GM23338 (cell line): ENCODE data around the gene MTRFR. TPM values are rescaled to one million over a fixed set of nuclear protein-coding genes. Genes with fewer than 3 reads are reported as not detected.
A peak's percentile ranks its signal among the peaks of the same experiment; 100 is the strongest.

Experiments used
- ATAC-seq: fragments of 200-7000 bp; cut with Tn5 transposase; 3 replicates; pipeline ENCODE4 v1.9.1; 2020
- DNase-seq: peaks from one replicate; pipeline ENCODE4 v3.0.0-alpha.2; 2015; ENCODE audit warnings: low spot score
- H2AFZ ChIP-seq: fragments of 200-600 bp; sonication (generic); 2 replicates; pipeline ENCODE4 v1.8.0; 2016; ENCODE audit warnings: antibody characterized with exemption, mild to moderate bottlenecking, moderate library complexity
- H3F3A ChIP-seq: fragments of 200-600 bp; sonication (generic); replicated peaks from 2 replicates; pipeline ENCODE4 v1.8.0; 2017; ENCODE audit warnings: antibody characterized with exemption, mixed run types, low read depth
- H3K27ac ChIP-seq: fragments of 200-600 bp; sonication (generic); 2 replicates; pipeline ENCODE4 v1.6.1; 2016; ENCODE audit warnings: low read depth
- H3K27me3 ChIP-seq: fragments of 200-600 bp; sonication (generic); 2 replicates; pipeline ENCODE4 v1.8.0; 2016; ENCODE audit warnings: mild to moderate bottlenecking, mixed run types, moderate library complexity; ENCODE audit not compliant: insufficient read depth
- H3K36me3 ChIP-seq: fragments of 200-600 bp; sonication (generic); 2 replicates; pipeline ENCODE4 v1.8.0; 2016; ENCODE audit warnings: mild to moderate bottlenecking; ENCODE audit not compliant: insufficient read depth
- H3K4me1 ChIP-seq: fragments of 200-600 bp; sonication (generic); 2 replicates; pipeline ENCODE4 v1.8.0; 2016; ENCODE audit warnings: mild to moderate bottlenecking, moderate library complexity; ENCODE audit not compliant: insufficient read depth
- H3K4me2 ChIP-seq: fragments of 200-600 bp; sonication (generic); 2 replicates; pipeline ENCODE4 v1.7.1; 2017; ENCODE audit warnings: mixed run types
- H3K4me3 ChIP-seq: fragments of 200-600 bp; sonication (generic); 2 replicates; pipeline ENCODE4 v1.6.1; 2016; ENCODE audit warnings: mixed run types
- H3K79me2 ChIP-seq: fragments of 200-600 bp; sonication (generic); replicated peaks from 2 replicates; pipeline ENCODE4 v1.8.0; 2017; ENCODE audit warnings: mild to moderate bottlenecking; ENCODE audit not compliant: insufficient read depth
- H3K9me2 ChIP-seq: fragments of 200-600 bp; sonication (generic); 2 replicates; pipeline ENCODE4 v1.8.0; 2017; ENCODE audit not compliant: insufficient read depth
- H4K20me1 ChIP-seq: fragments of 200-600 bp; sonication (generic); replicated peaks from 2 replicates; pipeline ENCODE4 v1.8.0; 2017; ENCODE audit warnings: mild to moderate bottlenecking; ENCODE audit not compliant: insufficient read depth
- H3K27ac Mint-ChIP-seq: 2 replicates; pipeline ENCODE4 v1.8.0; 2020; ENCODE audit warnings: inconsistent platforms, mild to moderate bottlenecking, moderate library complexity, mixed read lengths
- H3K27me3 Mint-ChIP-seq: 3 replicates; pipeline ENCODE4 v1.8.0; 2022; ENCODE audit warnings: low read depth, mild to moderate bottlenecking, moderate library complexity, mixed read lengths, inconsistent platforms; ENCODE audit not compliant: insufficient read depth, poor library complexity
- H3K36me3 Mint-ChIP-seq: 3 replicates; pipeline ENCODE4 v1.8.0; 2021; ENCODE audit warnings: low read depth, mild to moderate bottlenecking, inconsistent platforms, moderate library complexity, mixed read lengths
- H3K4me1 Mint-ChIP-seq: 3 replicates; pipeline ENCODE4 v1.8.0; 2020; ENCODE audit warnings: mild to moderate bottlenecking, inconsistent platforms, mixed read lengths
- H3K4me3 Mint-ChIP-seq: 3 replicates; pipeline ENCODE4 v1.8.0; 2021; ENCODE audit warnings: moderate library complexity, mild to moderate bottlenecking, inconsistent platforms, mixed read lengths
- H3K9me3 Mint-ChIP-seq: 3 replicates; pipeline ENCODE4 v1.8.0; 2020; ENCODE audit warnings: moderate library complexity, mild to moderate bottlenecking, inconsistent platforms, mixed read lengths
- CREB1 ChIP-seq: fragments of 250-450 bp; sonication (Bioruptor Pico); IDR thresholded peaks from 2 replicates; pipeline ENCODE4 v1.5.0; 2020; ENCODE audit warnings: low read depth, mild to moderate bottlenecking, moderate library complexity
- ETS1 ChIP-seq: IDR thresholded peaks from 2 replicates; pipeline ENCODE4 v1.6.1; 2016; ENCODE audit warnings: antibody characterized with exemption
- EZH2 ChIP-seq: fragments of 200-600 bp; sonication (generic); IDR thresholded peaks from one replicate; pipeline ENCODE4 v1.8.0; 2017; ENCODE audit warnings: antibody characterized with exemption, mild to moderate bottlenecking, low read depth; ENCODE audit not compliant: unreplicated experiment
- EZH2phosphoT487 ChIP-seq: fragments of 200-600 bp; sonication (generic); IDR thresholded peaks from one replicate; pipeline ENCODE4 v1.8.1; 2018; ENCODE audit warnings: antibody characterized with exemption; ENCODE audit not compliant: unreplicated experiment
- JUNB ChIP-seq: IDR thresholded peaks from one replicate; pipeline ENCODE4 v1.6.1; 2016; ENCODE audit warnings: antibody characterized with exemption; ENCODE audit not compliant: unreplicated experiment
- NANOG ChIP-seq: IDR thresholded peaks from 2 replicates; pipeline ENCODE4 v1.6.1; 2016; ENCODE audit warnings: antibody characterized with exemption, borderline replicate concordance
- POLR2AphosphoS5 ChIP-seq: IDR thresholded peaks from 2 replicates; pipeline ENCODE4 v1.6.1; 2016; ENCODE audit warnings: antibody characterized with exemption, low read depth
- REST ChIP-seq: IDR thresholded peaks from one replicate; pipeline ENCODE4 v1.6.1; 2018; ENCODE audit warnings: antibody characterized with exemption; ENCODE audit not compliant: unreplicated experiment
- STAT1 ChIP-seq: IDR thresholded peaks from one replicate; pipeline ENCODE4 v1.6.1; 2016; ENCODE audit warnings: antibody characterized with exemption; ENCODE audit not compliant: unreplicated experiment
- ZNF114 ChIP-seq: fragments of 250-450 bp; sonication (Bioruptor Pico); IDR thresholded peaks from 2 replicates; pipeline ENCODE4 v1.5.0; 2020; ENCODE audit warnings: mild to moderate bottlenecking, moderate library complexity
- ZNF331 ChIP-seq: fragments of 250-450 bp; sonication (Bioruptor Pico); IDR thresholded peaks from 2 replicates; pipeline ENCODE4 v1.5.0; 2020; ENCODE audit warnings: low read depth, mild to moderate bottlenecking, moderate library complexity
- long read RNA-seq: library from polyadenylated mRNA; unstranded; transcript quantifications from one replicate; pipeline ENCODE4 v2.0.0, GENCODE V29; 2020; ENCODE audit not compliant: unreplicated experiment
- polyA plus RNA-seq: library from polyadenylated mRNA; unstranded; fragments of >200 nt; fragmentation: Nextera tagmentation; extraction: Ambion mirVana; gene quantifications from 2 replicates; pipeline ENCODE4 v1.2.1, GENCODE V29; 2016
- total RNA-seq: library from RNA; depleted of rRNA; stranded (reverse); fragments of >200 nt; shearing (Covaris generic); gene quantifications from 2 replicates; pipeline ENCODE4 v1.2.3, GENCODE V29; 2014; rRNA removed
- TF ChIP-seq, protein P1 (sequence below): fragments of 250-450 bp; sonication (Bioruptor Pico); IDR thresholded peaks from 2 replicates; pipeline ENCODE4 v1.5.0; 2020; ENCODE audit warnings: mild to moderate bottlenecking, moderate library complexity
- TF ChIP-seq, protein P2 (sequence below), 2 experiments: fragments of 200-600 bp in 1 of 2; sonication (generic) in 1 of 2; conservative IDR thresholded peaks; 2 replicates each; pipeline versions ENCODE4 v1.5.1 to v1.6.1; 2016 to 2017; ENCODE audit warnings: antibody characterized with exemption in 2 of 2, low read depth in 2 of 2, mild to moderate bottlenecking in 2 of 2, moderate library complexity in 1 of 2

The MTRFR gene
- 13.3 and 14.8 TPM in 2 replicates for total RNA-seq
- 33.2 and 38.4 TPM in 2 replicates for polyA plus RNA-seq
- long read RNA-seq, transcript C12orf65-201 (3 exons, 2,073 nt), result major isoform, 16 of 19 reads
- long read RNA-seq, partial matches to known transcripts, result 1 of 19 reads
- long read RNA-seq, other reads (novel, unspliced or antisense), result 0 of 19 reads

- peak within 1 kb of the TSS; percentile 96 for H3K27ac Mint-ChIP-seq
- TF ChIP-seq POLR2AphosphoS5 (peak; percentile 98), ETS1 (no peak), ZNF114 (CRISPR knock-in tag) (0 out of 2 replicates have a peak, but pooled peaks have one; percentile 31), CREB1 (CRISPR knock-in tag) (peak; percentile 51; the same call in 1 of the 2 replicates), JUNB (no peak), EZH2phosphoT487 (no peak), NANOG (no peak), REST (no peak), EZH2 (no peak), STAT1 (no peak), ZNF331 (CRISPR knock-in tag) (no peak)
- TF ChIP-seq, protein P1, sequence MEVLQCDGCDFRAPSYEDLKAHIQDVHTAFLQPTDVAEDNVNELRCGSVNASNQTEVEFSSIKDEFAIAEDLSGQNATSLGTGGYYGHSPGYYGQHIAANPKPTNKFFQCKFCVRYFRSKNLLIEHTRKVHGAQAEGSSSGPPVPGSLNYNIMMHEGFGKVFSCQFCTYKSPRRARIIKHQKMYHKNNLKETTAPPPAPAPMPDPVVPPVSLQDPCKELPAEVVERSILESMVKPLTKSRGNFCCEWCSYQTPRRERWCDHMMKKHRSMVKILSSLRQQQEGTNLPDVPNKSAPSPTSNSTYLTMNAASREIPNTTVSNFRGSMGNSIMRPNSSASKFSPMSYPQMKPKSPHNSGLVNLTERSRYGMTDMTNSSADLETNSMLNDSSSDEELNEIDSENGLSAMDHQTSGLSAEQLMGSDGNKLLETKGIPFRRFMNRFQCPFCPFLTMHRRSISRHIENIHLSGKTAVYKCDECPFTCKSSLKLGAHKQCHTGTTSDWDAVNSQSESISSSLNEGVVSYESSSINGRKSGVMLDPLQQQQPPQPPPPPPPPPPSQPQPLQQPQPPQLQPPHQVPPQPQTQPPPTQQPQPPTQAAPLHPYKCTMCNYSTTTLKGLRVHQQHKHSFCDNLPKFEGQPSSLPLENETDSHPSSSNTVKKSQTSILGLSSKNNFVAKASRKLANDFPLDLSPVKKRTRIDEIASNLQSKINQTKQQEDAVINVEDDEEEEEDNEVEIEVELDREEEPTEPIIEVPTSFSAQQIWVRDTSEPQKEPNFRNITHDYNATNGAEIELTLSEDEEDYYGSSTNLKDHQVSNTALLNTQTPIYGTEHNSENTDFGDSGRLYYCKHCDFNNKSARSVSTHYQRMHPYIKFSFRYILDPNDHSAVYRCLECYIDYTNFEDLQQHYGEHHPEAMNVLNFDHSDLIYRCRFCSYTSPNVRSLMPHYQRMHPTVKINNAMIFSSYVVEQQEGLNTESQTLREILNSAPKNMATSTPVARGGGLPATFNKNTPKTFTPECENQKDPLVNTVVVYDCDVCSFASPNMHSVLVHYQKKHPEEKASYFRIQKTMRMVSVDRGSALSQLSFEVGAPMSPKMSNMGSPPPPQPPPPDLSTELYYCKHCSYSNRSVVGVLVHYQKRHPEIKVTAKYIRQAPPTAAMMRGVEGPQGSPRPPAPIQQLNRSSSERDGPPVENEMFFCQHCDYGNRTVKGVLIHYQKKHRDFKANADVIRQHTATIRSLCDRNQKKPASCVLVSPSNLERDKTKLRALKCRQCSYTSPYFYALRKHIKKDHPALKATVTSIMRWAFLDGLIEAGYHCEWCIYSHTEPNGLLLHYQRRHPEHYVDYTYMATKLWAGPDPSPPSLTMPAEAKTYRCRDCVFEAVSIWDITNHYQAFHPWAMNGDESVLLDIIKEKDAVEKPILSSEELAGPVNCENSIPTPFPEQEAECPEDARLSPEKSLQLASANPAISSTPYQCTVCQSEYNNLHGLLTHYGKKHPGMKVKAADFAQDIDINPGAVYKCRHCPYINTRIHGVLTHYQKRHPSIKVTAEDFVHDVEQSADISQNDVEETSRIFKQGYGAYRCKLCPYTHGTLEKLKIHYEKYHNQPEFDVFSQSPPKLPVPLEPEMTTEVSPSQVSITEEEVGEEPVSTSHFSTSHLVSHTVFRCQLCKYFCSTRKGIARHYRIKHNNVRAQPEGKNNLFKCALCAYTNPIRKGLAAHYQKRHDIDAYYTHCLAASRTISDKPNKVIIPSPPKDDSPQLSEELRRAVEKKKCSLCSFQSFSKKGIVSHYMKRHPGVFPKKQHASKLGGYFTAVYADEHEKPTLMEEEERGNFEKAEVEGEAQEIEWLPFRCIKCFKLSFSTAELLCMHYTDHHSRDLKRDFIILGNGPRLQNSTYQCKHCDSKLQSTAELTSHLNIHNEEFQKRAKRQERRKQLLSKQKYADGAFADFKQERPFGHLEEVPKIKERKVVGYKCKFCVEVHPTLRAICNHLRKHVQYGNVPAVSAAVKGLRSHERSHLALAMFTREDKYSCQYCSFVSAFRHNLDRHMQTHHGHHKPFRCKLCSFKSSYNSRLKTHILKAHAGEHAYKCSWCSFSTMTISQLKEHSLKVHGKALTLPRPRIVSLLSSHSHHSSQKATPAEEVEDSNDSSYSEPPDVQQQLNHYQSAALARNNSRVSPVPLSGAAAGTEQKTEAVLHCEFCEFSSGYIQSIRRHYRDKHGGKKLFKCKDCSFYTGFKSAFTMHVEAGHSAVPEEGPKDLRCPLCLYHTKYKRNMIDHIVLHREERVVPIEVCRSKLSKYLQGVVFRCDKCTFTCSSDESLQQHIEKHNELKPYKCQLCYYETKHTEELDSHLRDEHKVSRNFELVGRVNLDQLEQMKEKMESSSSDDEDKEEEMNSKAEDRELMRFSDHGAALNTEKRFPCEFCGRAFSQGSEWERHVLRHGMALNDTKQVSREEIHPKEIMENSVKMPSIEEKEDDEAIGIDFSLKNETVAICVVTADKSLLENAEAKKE (CRISPR knock-in tag), result no peak
- TF ChIP-seq, protein P2, sequence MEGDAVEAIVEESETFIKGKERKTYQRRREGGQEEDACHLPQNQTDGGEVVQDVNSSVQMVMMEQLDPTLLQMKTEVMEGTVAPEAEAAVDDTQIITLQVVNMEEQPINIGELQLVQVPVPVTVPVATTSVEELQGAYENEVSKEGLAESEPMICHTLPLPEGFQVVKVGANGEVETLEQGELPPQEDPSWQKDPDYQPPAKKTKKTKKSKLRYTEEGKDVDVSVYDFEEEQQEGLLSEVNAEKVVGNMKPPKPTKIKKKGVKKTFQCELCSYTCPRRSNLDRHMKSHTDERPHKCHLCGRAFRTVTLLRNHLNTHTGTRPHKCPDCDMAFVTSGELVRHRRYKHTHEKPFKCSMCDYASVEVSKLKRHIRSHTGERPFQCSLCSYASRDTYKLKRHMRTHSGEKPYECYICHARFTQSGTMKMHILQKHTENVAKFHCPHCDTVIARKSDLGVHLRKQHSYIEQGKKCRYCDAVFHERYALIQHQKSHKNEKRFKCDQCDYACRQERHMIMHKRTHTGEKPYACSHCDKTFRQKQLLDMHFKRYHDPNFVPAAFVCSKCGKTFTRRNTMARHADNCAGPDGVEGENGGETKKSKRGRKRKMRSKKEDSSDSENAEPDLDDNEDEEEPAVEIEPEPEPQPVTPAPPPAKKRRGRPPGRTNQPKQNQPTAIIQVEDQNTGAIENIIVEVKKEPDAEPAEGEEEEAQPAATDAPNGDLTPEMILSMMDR (conservative IDR thresholded peaks at IDR 0.05; ENCODE audit: low read depth in 2 of 2), result no peak
- Histone ChIP-seq H3K36me3 (no peaks in the 10 kb centered on the region; the same call in 1 of the 2 replicates), H2AFZ (peak within 1 kb of the TSS; percentile 90), H3F3A (peaks cover 7% of the 10 kb centered on the region; the same call in 1 of the 2 replicates), H3K27ac (peak within 1 kb of the TSS; percentile 86), H3K4me1 (peaks cover 11% of the 10 kb centered on the region), H4K20me1 (peaks cover 6% of the 10 kb centered on the region; the same call in 1 of the 2 replicates), H3K9me2 (no peaks in the 10 kb centered on the region), H3K4me2 (peak within 1 kb of the TSS; percentile 93), H3K4me3 (peak within 1 kb of the TSS; percentile 71), H3K27me3 (no peaks in the 10 kb centered on the region), H3K79me2 (peaks cover 46% of the 10 kb centered on the region)
- ATAC-seq (peak; percentile 92), DNase-seq (peak; percentile 99)
- peaks cover 17% of the 10 kb centered on the region for H3K27me3 Mint-ChIP-seq
- H3K4me3 Mint-ChIP-seq, result peak within 1 kb of the TSS; percentile 94
- H3K36me3 Mint-ChIP-seq, result peaks cover 11% of the 10 kb centered on the region
- peaks cover 7% of the 10 kb centered on the region; the same call in 2 of the 3 replicates for H3K4me1 Mint-ChIP-seq
- no peaks in the 10 kb centered on the region for H3K9me3 Mint-ChIP-seq
Measured at GRCh38 chr12:123232807-123233504, at the start of gene MTRFR, which contains the start of gene MPHOSPH9. Gene MTRFR (plus strand): TSS chr12:123233436. CDS start chr12:123253675, 20,239 bp downstream. Gene MPHOSPH9 (minus strand): TSS chr12:123233141. CDS start chr12:123230364, 2,777 bp downstream.
